HepG2 (cell line): ENCODE results near the gene NCOA7. TPM values are rescaled to one million over a fixed set of nuclear protein-coding genes. Genes with fewer than 3 reads are reported as not detected.

Experiments used
- FOXA3 ChIP-seq: IDR thresholded peaks from 2 replicates; pipeline ENCODE4 v1.6.1; 2016; ENCODE audit warnings: missing genetic modification reagents, missing compliant biosample characterization
- GLI4 ChIP-seq: sonication (generic); formaldehyde crosslinking; IDR thresholded peaks from 2 replicates; pipeline ENCODE4 v1.5.1; 2020; ENCODE audit warnings: missing genetic modification reagents, mild to moderate bottlenecking, moderate library complexity, borderline replicate concordance
- HOXA3 ChIP-seq: sonication (generic); formaldehyde crosslinking; IDR thresholded peaks from 2 replicates; pipeline ENCODE4 v1.5.0; 2020; ENCODE audit warnings: missing genetic modification reagents
- KAT2B ChIP-seq: fragments of 150-350 bp; IDR thresholded peaks from 2 replicates; pipeline ENCODE4 v1.6.1; 2014; ENCODE audit warnings: low read depth, low read length, borderline replicate concordance
- MATR3 ChIP-seq: sonication (generic); formaldehyde crosslinking; IDR thresholded peaks from 2 replicates; pipeline ENCODE4 v1.4.0; 2020; ENCODE audit warnings: missing genetic modification reagents
- POGZ ChIP-seq: sonication (generic); formaldehyde crosslinking; IDR thresholded peaks from 2 replicates; pipeline ENCODE4 v1.4.0; 2020; ENCODE audit warnings: mild to moderate bottlenecking, missing genetic modification reagents
- SATB2 ChIP-seq: sonication (generic); formaldehyde crosslinking; IDR thresholded peaks from 2 replicates; pipeline ENCODE4 v1.5.0; 2020; ENCODE audit warnings: missing genetic modification reagents
- TEAD2 ChIP-seq: sonication (generic); formaldehyde crosslinking; IDR thresholded peaks from 2 replicates; pipeline ENCODE4 v1.9.0; 2021; ENCODE audit warnings: missing genetic modification reagents
- THAP11 ChIP-seq: IDR thresholded peaks from 2 replicates; pipeline ENCODE4 v1.6.1; 2016; ENCODE audit warnings: missing biosample characterization, missing genetic modification reagents
- TOPORS ChIP-seq: sonication (generic); formaldehyde crosslinking; IDR thresholded peaks from 2 replicates; pipeline ENCODE4 v1.8.0; 2023; ENCODE audit warnings: mild to moderate bottlenecking, missing genetic modification reagents
- ZNF343 ChIP-seq: sonication (generic); formaldehyde crosslinking; IDR thresholded peaks from 2 replicates; pipeline ENCODE4 v1.4.0; 2020; ENCODE audit warnings: mild to moderate bottlenecking, missing genetic modification reagents
- ZNF724P ChIP-seq: sonication (generic); formaldehyde crosslinking; IDR thresholded peaks from 2 replicates; pipeline ENCODE4 v1.8.0; 2022; ENCODE audit warnings: missing genetic modification reagents, borderline replicate concordance
- ZNF772 ChIP-seq: sonication (generic); formaldehyde crosslinking; IDR thresholded peaks from 2 replicates; pipeline ENCODE4 v1.5.0; 2020; ENCODE audit warnings: mild to moderate bottlenecking, missing genetic modification reagents
- ZNF781 ChIP-seq: sonication (generic); formaldehyde crosslinking; IDR thresholded peaks from 2 replicates; pipeline ENCODE4 v1.5.1; 2020; ENCODE audit warnings: borderline replicate concordance, mild to moderate bottlenecking, missing genetic modification reagents; ENCODE audit errors: not compliant biosample characterization
- polyA plus RNA-seq, 8 experiments: library from polyadenylated mRNA; depleted of rRNA in 3 of 8; stranded (reverse) in 7 of 8; unstranded in 1 of 8; fragments of >200 nt; fragmentation: Illumina TruSeq in 4 of 8; extraction: Trizol in 4 of 8; gene quantifications; 2 replicates each; pipeline versions ENCODE4 v1.2.1 to v1.2.3, GENCODE V29; 2011 to 2016; ENCODE audit warnings: low read depth in 4 of 8, missing spikeins in 1 of 8, mixed read lengths in 1 of 8; ENCODE audit not compliant: insufficient read depth in 1 of 8
- total RNA-seq, 5 experiments: library from RNA; depleted of rRNA; stranded (reverse); fragments of >200 nt; fragmentation: Illumina TruSeq; extraction: Trizol; gene quantifications; 2 replicates each; pipeline ENCODE4 v1.2.3, GENCODE V29; 2016; ENCODE audit warnings: low read depth in 1 of 5
- TF ChIP-seq, protein P1 (sequence below): sonication (generic); formaldehyde crosslinking; IDR thresholded peaks from 2 replicates; pipeline ENCODE4 v1.4.0; 2020; ENCODE audit warnings: missing genetic modification reagents, mild to moderate bottlenecking, borderline replicate concordance
- TF ChIP-seq, protein P2 (sequence below): sonication (generic); formaldehyde crosslinking; conservative IDR thresholded peaks from 2 replicates; pipeline ENCODE4 v1.8.1; 2023; ENCODE audit warnings: missing genetic modification reagents
- TF ChIP-seq, protein P3 (sequence below): sonication (generic); formaldehyde crosslinking; IDR thresholded peaks from 2 replicates; pipeline ENCODE4 v1.8.0; 2022; ENCODE audit warnings: mild to moderate bottlenecking, missing genetic modification reagents; ENCODE audit not compliant: insufficient replicate concordance
- TF ChIP-seq, protein P4 (sequence below): sonication (generic); formaldehyde crosslinking; IDR thresholded peaks from 2 replicates; pipeline ENCODE4 v1.5.0; 2020; ENCODE audit warnings: missing genetic modification reagents
- TF ChIP-seq, protein P5 (sequence below): sonication (generic); formaldehyde crosslinking; IDR thresholded peaks from 2 replicates; pipeline ENCODE4 v1.4.0; 2020; ENCODE audit warnings: missing genetic modification reagents
- TF ChIP-seq, protein P6 (sequence below): sonication (generic); formaldehyde crosslinking; IDR thresholded peaks from 2 replicates; pipeline ENCODE4 v1.5.1; 2020; ENCODE audit warnings: missing genetic modification reagents, mild to moderate bottlenecking, borderline replicate concordance

The NCOA7 gene
- total and polyA plus RNA-seq, 2 of the 13 experiments (the other 11 are each of a cell fraction or from before 2014, with no cell fraction given), result 13.6 to 20.8 TPM

DNA sequence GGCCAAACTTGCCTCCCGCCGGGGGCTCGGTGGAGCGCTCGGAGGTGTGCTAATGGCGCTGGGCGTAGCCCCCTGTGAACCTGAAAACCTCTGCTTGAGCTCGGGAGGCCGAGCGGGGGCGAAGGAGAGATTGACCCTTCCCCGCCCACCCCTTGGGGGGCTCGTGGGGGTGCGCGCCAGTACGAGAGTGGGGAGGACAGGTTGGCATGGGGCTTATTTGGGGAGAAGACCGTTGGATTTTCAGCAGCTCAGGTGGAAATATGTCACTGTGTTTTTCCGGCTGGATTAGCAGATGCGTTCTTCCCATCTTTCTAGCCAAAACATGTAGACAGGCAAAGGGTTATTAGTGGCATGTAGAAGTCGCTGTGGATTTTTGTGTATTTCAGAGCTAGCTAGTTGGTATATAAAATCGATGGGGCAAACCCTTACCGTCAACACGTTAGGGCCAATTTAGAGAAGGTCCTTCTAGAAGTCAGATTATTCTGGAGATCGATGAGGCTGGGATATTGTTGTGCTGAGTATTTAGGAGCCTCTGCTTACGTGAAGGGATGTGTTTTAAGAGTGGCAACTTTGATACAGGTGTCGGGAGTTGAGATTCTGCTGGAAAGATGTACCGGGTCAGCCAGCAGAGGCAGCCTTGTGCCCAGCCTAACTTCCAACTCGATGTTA, 525 bp downstream of the NCOA7 start (continued):
- TF ChIP-seq, protein P1, sequence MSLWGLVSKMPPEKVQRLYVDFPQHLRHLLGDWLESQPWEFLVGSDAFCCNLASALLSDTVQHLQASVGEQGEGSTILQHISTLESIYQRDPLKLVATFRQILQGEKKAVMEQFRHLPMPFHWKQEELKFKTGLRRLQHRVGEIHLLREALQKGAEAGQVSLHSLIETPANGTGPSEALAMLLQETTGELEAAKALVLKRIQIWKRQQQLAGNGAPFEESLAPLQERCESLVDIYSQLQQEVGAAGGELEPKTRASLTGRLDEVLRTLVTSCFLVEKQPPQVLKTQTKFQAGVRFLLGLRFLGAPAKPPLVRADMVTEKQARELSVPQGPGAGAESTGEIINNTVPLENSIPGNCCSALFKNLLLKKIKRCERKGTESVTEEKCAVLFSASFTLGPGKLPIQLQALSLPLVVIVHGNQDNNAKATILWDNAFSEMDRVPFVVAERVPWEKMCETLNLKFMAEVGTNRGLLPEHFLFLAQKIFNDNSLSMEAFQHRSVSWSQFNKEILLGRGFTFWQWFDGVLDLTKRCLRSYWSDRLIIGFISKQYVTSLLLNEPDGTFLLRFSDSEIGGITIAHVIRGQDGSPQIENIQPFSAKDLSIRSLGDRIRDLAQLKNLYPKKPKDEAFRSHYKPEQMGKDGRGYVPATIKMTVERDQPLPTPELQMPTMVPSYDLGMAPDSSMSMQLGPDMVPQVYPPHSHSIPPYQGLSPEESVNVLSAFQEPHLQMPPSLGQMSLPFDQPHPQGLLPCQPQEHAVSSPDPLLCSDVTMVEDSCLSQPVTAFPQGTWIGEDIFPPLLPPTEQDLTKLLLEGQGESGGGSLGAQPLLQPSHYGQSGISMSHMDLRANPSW (CRISPR knock-in tag), result no peak; the same call in 1 of the 2 replicates
- TF ChIP-seq HOXA3 (CRISPR knock-in tag) (no peak), KAT2B (no peak), TOPORS (CRISPR knock-in tag) (no peak; the same call in 1 of the 2 replicates), ZNF343 (CRISPR knock-in tag) (no peak), SATB2 (CRISPR knock-in tag) (no peak), ZNF772 (no peak), ZNF724P (CRISPR knock-in tag) (peak; percentile 27; the same call in 1 of the 2 replicates), ZNF781 (CRISPR knock-in tag) (no peak), THAP11 (CRISPR knock-in tag) (no peak; the same call in 1 of the 2 replicates), TEAD2 (CRISPR knock-in tag) (no peak), POGZ (CRISPR knock-in tag) (no peak), FOXA3 (CRISPR knock-in tag) (no peak), GLI4 (no peak), MATR3 (no peak)
- TF ChIP-seq, protein P2, sequence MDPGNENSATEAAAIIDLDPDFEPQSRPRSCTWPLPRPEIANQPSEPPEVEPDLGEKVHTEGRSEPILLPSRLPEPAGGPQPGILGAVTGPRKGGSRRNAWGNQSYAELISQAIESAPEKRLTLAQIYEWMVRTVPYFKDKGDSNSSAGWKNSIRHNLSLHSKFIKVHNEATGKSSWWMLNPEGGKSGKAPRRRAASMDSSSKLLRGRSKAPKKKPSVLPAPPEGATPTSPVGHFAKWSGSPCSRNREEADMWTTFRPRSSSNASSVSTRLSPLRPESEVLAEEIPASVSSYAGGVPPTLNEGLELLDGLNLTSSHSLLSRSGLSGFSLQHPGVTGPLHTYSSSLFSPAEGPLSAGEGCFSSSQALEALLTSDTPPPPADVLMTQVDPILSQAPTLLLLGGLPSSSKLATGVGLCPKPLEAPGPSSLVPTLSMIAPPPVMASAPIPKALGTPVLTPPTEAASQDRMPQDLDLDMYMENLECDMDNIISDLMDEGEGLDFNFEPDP (CRISPR knock-in tag), result no peak
- TF ChIP-seq, protein P3, sequence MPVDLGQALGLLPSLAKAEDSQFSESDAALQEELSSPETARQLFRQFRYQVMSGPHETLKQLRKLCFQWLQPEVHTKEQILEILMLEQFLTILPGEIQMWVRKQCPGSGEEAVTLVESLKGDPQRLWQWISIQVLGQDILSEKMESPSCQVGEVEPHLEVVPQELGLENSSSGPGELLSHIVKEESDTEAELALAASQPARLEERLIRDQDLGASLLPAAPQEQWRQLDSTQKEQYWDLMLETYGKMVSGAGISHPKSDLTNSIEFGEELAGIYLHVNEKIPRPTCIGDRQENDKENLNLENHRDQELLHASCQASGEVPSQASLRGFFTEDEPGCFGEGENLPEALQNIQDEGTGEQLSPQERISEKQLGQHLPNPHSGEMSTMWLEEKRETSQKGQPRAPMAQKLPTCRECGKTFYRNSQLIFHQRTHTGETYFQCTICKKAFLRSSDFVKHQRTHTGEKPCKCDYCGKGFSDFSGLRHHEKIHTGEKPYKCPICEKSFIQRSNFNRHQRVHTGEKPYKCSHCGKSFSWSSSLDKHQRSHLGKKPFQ, result peak; percentile 21
- TF ChIP-seq, protein P4, sequence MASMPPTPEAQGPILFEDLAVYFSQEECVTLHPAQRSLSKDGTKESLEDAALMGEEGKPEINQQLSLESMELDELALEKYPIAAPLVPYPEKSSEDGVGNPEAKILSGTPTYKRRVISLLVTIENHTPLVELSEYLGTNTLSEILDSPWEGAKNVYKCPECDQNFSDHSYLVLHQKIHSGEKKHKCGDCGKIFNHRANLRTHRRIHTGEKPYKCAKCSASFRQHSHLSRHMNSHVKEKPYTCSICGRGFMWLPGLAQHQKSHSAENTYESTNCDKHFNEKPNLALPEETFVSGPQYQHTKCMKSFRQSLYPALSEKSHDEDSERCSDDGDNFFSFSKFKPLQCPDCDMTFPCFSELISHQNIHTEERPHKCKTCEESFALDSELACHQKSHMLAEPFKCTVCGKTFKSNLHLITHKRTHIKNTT (CRISPR knock-in tag), result no peak
- TF ChIP-seq, protein P5, sequence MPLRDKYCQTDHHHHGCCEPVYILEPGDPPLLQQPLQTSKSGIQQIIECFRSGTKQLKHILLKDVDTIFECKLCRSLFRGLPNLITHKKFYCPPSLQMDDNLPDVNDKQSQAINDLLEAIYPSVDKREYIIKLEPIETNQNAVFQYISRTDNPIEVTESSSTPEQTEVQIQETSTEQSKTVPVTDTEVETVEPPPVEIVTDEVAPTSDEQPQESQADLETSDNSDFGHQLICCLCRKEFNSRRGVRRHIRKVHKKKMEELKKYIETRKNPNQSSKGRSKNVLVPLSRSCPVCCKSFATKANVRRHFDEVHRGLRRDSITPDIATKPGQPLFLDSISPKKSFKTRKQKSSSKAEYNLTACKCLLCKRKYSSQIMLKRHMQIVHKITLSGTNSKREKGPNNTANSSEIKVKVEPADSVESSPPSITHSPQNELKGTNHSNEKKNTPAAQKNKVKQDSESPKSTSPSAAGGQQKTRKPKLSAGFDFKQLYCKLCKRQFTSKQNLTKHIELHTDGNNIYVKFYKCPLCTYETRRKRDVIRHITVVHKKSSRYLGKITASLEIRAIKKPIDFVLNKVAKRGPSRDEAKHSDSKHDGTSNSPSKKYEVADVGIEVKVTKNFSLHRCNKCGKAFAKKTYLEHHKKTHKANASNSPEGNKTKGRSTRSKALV (CRISPR knock-in tag), result no peak
- TF ChIP-seq, protein P6, sequence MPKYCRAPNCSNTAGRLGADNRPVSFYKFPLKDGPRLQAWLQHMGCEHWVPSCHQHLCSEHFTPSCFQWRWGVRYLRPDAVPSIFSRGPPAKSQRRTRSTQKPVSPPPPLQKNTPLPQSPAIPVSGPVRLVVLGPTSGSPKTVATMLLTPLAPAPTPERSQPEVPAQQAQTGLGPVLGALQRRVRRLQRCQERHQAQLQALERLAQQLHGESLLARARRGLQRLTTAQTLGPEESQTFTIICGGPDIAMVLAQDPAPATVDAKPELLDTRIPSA (CRISPR knock-in tag), result no peak
